ENCODE data around the gene SPO11.
A peak's percentile ranks its signal among the peaks of the same experiment; 100 is the strongest.

GRCh38 chr20:57390604-57391438 lies 61.2 kb downstream of the SPO11 start, which contains the start of gene RBM38:
- TF ChIP-seq CTBP1 (IDR thresholded peaks at IDR 0.05; ENCODE audit: borderline replicate concordance) (no peak), FOXA1 (IDR thresholded peaks at IDR 0.05) (no peak), BHLHE40 (IDR thresholded peaks at IDR 0.05; ENCODE audit: borderline replicate concordance) (no peak), FOXK2 (IDR thresholded peaks at IDR 0.05) (no peak), TARDBP (IDR thresholded peaks at IDR 0.05) (no peak), PKNOX1 (IDR thresholded peaks at IDR 0.05) (no peak), ARNT (IDR thresholded peaks at IDR 0.05) (no peak), FOXM1 (IDR thresholded peaks at IDR 0.05; ENCODE audit: borderline replicate concordance) (0 out of 2 replicates have a peak, but pooled peaks have one; percentile 18), SP1 (IDR thresholded peaks at IDR 0.05) (no peak), LEF1 (IDR thresholded peaks at IDR 0.05; ENCODE audit: borderline replicate concordance) (no peak), HDGF (IDR thresholded peaks at IDR 0.05; ENCODE audit: borderline replicate concordance) (no peak)

Data from HEK293T (cell line).